ENCODE data around the gene CHN2.

The CHN2 gene

DNA sequence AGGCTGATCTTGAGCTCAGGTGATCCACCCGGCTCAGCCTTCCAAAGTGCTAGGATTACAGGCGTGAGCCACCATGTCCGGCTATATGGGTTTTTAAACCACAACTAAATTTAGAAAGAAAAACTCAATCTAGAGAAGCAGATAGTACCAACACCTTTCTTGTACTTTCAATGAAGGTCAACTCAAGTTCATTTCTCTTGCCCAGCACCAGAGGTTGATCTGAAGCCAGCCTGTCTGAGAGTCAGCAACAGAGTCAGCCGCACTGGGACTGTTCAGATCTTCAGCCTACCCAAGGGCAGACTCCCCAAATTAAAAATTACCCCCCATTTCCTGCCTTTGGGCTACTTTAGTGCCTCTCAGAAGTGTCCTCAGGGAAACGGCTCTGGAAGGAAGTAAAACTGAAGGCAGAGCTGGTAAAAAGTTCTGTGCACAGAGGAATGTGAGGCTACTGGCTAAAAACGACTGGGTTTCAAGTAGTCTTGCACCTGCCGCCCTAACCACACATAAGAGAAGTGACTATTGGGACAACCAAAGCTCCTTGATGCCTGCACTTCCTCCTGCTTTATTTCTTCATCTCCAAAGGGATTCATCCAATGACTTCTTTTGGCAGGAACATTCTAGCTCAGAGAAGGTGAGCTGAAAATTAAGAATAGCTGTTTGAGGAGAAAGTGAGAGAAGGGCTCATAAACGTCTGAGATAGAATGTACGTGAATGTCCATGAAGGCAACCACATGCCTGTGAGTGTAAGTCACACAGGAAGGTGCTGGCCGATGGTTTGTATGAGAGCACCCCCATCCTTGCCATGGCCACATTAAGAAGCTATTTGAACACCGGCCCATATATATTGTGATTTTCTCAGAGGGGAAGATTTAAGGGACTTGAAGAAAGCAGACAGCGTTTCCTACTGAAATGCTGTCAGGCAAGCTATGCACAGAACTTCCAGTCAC is 226.7 kb downstream of the CHN2 start:
- no peak for DNase-seq

DNA sequence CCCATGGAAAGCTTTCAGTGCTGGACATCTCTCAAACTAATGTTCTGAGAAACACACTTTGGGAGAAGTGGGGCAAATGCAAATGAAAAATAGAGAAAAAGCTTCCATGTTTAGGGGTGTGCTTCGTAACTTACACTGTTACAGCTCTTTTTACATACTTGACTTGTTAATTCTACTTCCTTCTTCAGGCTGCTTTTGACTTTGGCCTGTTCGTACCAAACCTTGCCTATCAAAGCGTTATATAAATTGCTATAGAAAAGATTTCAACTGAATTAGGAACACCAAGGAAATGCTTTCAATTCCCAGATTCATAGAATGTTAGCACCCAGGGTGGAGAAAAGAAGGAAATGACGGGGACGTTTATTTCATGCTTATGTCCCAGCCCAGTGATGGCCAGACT is 228.3 kb downstream of the CHN2 start:
- no peak for DNase-seq

DNA sequence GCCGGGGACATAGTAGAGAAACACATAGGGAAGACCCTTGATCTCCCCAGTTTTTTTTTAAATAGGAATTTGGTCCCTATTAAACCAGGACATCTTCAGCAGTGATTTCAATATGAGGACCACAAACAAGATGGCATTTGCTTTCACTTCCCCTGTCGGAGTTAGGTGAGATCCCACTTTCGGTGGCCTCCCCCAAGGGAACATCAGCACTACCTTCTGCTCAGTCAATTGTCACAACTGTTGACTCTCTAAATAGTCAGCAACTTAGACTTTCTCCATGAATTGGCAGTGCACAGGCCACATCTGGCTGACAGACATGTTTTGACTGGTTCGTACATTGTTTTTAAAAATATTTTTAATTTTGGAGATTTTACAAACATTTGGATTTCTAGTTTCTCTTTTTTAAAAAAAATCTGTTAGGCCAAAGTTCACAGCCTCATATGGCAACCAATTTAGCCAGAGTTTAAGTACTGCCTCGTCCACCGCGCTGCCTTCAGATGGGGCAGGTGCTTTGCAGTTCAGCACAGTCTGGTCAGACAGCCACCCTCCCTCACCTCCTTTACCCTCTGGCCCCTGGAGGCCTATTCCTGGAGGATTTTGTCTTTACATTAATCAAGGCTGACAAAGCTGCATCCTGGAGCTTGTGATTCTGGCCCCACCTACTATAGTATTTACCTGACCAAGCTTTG is 229.9 kb downstream of the CHN2 start:
- no peak for DNase-seq

DNA sequence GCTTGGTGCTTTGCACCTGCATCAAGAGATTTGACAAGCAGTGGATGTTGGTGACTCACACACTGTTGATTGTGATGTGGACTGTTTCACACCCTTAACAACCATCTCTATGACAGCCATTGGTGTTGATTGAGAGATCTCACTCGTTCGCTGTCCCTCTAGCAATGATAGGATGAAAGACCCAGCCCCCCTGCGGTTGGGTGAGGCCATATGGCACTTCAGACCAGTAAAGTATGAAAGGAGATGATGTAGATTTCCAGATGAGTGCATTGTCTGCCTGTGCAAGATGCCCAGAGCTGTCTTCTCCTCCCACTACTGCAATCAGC is 230.4 kb downstream of the CHN2 start:
- no peak for DNase-seq

DNA sequence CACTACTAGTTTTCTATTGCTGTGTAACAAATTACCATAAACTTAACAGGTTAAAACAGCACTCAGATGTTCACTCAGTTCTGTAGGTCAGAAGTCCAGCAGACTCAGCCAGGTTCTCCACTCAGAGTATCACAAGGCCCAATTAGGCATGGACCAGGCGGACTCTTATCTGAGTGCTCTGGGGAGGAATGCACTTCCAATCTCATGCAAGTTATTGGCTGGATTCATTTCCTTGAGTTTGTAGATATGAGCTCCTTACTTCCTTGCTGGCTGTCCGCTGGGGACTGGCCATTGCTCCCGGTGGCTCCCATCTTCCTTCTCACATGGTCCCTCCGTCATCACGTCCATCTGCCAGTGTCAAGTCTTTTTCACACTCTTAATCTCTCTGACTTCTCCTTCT is 232.0 kb downstream of the CHN2 start:
- no peak for DNase-seq

DNA sequence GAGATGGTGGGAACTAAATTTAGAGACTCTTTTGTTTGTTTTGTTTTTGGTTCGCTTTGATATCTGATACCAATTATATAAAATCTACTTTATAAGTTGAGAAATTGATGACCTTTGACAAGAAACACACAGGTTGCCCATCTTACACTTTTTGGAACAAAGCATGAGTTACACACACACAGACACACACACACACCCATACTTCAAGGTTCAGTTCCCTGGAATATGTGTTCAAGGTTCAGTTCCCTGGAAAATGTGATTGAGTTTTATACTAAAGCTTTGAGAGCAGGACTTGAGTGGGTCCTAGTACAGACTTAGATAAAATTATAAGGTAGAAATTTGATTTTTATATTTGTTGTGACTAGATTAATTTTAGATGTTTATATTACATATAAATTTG is 234.8 kb downstream of the CHN2 start:
- no peak for DNase-seq

DNA sequence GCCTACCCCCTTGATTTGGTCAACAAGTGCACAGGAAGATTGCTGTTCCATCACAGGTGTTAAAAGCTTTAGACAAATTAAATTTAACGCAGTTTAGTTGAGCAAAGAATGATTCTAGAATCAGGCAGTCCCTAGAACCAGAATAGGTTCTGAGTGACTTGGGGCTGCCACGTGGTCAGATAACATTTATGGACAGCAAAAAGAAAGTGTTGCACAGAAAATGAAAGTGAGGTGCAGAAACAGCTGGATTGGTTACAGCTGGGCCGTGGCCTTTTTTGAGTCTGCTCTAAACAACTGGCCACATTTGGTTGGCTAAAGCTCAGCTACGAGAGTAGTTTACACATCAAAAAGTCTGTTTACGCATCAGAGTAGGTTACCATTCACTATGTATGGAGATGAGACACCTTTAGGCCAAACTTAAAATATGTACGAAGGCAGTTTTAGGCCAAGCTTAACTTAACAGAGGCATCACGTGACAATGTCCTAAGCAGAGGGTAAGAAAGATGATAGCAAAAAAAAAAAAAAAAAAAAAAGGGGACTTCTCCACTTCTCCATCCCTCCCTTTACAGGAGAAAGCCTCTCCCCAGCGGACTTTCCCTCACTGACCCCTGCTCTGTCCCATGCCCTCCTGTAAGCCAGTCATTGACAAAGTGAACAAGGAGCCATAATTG is 235.8 kb downstream of the CHN2 start:
- DNase-seq, result no peak

DNA sequence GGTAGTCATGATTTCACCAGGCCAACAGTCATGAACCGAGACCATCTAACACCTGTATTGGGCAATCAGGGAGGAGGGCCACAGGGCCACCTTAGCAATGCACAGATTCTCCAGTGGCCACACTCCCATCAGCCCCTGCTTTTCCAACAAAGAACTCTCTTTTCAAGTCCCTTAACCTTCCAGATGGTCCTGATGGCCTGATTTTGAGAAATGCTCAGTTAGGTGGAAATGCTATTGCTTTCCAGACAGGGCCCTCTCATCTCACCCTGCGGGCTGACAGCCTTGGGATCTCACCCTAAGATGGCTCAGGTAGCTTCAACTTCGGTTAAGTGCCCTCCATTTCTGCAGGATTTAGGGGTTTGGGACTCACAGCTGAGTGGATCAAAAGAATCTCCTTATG is 237.1 kb downstream of the CHN2 start:
- DNase-seq, result no peak

DNA sequence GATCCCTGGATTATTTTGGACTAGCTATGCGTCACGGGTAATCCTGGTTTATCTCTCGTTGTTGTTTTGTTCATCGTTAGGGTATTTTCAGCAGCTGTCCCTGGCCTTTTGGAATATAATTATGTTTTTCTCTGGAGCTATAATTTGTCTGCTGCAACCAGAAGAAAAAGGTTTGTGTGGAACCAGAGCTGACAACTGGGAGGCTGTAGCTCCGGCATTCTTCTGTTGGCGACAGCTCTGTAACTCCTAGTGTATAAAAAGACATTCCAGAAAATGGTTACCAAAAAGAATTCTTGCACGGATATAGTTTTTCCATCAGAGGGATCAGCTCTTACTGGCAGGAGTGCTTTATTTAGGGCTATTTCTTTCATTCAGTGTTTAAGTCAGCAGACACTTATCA is 238.1 kb downstream of the CHN2 start:
- DNase-seq, result no peak

DNA sequence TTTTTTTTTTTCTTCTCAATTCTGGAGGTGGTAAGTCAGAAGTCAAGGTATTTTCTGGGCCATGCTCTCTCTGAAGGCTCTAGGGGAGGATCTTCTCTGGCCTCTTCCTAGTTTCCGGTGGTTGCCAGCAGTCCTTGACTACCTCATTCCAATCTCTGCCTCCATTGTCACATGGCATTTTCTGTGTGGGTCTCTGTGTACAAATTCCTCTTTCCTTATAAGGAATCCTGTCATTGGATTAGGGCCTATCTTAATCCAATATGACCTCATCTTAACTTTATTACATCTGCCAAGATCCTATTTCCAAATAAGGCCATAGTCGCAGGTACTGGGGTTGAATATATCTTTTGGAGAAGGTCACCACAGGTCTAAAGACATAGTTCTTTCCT is 239.8 kb downstream of the CHN2 start:
- no peak for DNase-seq

DNA sequence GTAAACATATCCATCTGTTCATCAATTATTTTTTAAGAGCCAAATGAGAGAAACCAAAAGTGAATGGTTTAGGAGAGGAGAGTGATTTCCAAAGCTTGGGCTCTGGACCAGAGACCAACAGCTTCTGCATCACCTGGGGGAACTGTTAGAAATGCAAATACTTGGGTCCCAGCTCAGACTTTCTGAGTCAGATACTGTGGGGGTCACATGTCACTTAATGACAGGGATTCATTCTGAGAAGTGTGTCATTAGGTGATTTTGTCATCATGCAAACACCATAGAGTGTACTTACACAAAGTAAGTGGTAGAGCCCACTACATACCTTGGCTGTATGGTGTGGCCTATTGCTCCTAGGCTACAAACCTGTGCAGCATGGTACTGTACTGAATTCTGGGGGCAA is 240.6 kb downstream of the CHN2 start:
- no peak for DNase-seq

DNA sequence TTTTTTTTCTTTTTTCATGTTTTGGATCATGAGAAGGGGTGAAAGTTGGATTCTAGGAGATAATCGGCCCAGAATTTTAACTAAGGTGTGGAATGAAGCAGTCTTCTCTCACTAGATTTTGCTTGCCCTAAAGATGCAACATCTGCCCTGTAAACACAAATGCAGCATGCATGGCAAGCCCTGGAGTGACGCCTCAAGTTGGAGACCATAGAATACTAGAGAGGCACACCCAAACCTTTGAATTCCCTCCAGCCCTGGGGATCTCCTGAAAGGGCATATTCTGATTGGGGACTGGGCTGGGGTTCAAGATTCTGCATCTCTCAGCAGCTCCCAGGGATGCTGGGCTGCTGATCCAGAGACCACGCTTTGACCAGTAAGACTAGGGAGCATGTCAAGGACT is 241.3 kb downstream of the CHN2 start:
- no peak for DNase-seq

DNA sequence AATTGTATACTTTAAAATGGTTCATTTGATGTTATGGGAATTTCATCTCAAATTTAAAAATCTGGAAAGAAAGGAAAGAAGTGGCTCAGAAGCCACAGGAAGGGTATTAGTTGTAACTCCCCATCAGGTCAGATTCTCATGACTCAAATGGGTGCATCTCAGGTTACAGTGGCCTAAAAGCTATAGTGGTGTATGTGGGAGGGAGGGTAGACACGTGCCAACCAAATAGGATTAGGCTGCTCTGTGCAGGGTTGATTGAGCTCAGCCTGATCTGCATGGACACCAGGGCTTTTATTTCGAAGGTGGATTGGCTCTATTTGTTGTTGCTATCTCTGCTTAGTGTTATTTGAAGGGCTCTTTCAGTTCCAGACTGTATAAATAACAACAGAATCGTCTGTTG is 247.6 kb downstream of the CHN2 start:
- DNase-seq, result no peak

DNA sequence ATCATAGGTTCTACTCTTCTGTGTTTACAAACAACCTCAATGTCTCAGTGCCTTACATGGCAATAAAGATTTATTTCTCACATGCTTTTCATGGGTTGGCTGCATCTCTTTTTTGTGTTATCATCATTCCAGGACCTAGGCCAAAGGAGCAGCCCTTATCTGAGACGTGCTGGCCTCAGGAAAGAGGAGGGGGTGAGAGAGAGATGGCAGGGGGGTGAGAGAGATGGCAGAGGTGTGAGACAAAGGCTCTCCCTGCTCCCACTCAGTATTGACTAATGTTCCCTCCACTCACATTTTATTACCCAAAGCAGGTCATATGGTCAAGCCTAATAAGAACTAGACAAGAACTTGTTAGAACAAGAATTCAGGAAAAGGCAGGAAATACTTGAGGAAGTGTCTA is 249.0 kb downstream of the CHN2 start:
- no peak for DNase-seq

DNA sequence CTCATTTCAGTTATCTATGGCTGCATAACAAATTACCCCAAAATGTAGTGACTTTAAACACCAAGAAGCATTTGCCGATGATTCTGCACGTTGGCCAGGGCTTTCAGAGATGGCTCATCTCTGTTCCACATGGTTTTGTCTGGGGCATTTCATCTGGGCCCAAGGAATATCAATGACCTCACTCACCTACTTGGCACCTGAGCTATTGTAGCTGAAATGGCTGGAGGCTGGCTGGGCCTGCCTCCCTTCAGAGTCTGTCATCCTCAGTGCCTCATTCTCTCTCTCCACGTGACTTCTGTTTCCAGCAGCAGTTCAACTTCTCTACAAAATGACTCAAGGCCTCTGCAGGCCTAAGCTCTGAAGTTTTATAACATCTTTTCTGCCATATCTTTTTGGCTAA is 249.7 kb downstream of the CHN2 start:
- no peak for DNase-seq

DNA sequence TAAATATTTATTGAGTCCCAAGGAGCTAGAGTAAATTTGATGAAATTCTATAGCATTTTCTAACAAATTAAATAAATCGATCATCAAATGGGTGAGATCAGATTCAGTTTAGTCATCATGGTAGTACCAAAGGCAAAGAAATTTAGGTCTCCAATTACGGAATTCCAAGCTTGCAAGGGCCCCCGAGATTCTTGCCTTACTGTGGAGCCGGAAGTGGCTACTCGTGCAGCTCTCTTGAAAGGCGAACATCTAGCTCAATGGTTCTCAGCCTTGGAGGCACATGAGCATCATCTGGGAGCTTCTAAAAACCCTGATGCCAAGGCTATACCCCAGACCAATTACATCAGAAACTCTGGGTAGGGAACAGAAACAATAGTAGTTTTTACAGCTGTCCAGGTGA is 251.2 kb downstream of the CHN2 start:
- DNase-seq, result no peak

DNA sequence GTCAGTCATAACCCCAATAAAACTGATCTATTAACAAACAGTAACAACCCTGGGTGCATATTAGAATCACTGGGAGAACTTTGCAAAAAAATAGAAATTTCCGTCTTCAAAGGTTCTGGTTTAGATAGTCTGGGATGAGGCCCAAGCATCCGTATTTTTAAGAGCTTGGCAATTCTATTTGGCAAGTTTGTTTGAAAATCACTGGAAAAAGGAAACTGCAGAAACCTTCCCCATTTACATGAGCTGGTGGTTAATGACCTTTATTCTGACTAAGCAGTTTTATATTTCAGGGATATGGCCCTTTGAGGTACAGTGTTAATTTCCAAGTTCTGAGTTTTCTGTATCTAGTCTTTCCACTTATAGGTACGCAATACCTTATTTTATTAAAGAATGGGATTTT is 253.3 kb downstream of the CHN2 start:
- DNase-seq, result peak in 1 of 58 donors; percentile 7

DNA sequence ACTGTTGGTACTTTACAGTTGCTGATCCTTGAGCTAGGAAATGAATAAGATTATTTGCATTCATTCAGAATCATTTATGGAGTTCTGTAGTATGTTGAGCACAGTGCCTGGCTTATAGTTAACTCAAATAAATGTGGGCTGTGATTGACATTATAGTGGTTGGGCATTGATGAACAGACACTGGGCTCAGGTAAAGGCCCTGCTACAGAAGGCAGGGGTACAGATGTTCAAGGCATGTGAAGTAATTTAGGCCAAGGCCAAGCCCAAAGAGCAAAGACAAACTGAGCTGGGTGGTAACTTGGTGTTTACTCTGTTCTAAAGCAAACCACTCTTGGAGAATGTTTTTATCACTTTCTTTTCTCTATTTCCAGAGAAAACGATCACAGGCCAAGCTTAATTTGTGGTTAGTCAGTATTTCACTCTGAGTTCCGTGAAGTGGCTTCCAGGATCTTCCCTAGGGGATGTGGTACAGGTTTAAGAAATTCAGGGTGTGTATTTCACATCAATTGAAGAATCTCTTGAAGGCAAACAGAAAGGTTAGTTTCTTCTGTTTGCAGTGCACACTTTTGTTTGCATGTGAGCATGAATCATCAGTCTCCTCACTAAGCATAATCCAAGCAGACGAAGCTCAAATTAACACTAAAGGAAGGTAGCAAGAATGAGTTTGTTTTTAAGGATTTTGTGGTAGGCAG is 255.1 kb downstream of the CHN2 start:
- DNase-seq, result no peak

DNA sequence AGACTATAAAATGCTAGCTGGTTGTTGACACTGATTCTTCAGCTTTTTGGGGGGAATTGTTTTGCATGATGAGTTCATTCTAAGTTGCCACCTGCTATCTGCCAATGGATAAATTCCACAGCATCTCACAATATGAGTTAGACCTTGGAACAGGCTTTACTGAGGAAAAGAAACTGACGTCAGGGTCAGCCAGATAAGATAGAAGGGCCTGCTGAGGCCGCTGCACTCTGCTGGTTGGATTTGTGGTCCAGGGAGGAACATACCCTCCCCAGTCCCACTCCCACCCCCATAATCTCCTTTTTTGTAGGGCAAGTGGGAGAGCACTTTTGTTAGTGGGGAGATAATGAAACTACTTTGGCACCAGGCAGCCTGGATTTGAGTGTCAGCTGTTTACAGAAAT is 258.4 kb downstream of the CHN2 start:
- DNase-seq, result no peak

DNA sequence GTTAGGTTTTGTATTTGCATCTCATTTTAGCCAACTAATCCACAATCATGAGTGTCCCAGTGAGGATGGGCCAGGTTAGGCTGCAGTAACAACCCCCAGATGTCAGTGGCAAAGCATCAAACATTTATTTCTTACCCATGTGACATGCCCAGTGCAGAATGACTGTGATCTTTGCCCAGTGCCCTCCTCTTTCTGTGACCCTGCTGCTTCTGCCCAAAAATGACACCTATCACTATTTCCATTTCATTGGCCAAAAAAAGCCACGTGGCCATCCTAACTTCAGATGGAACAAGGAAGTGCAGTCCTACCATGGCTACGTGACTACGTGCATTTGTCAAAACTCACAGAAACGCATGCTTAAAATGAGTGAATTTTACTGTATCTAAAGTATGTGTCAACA is 259.9 kb downstream of the CHN2 start:
- DNase-seq, result no peak

DNA sequence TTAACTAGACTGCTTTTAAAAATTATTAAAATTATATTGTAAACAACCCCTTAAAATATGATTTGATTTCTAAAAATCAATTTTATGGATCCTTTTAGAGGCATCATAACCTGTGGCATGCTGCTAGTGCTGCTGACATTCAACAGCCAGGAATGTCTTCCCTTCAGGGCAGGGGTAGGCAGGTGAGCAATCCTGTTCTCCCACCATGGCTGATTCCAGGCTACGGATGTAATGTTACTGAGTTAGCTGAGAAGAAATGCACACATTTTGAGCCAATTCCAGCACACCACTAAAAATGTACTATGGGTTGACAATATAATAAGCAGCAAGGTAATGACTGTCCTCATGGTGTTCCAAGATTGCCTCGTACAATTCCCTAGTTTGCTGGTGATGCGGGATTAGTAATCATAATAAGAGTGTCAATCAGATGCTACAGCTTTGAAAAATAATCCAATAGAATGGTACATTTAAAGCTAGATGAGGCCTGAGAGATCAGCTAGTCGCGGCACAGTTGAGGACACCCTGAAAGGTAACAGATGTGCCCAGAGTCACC is 260.4 kb downstream of the CHN2 start:
- DNase-seq, result no peak

DNA sequence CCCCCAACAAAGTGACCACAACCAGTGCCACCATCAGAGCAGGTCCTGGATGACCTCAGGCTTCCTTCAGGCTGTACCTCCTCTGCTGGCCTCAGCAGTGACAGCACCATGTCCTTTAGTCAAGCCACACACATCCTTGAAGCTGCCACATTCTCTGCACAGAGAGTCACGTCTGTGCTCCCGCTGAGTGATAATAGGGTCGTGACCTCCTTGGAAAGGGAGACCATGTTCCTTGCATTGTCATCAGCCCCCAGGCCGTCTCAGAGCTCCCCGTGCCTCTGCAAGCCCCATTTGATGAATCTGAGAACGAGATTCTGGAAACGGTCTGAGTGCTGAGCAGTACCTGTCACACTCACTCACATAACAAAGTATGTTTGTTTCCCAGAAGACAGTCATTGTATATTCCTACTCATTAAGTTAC is 262.6 kb downstream of the CHN2 start:
- peak in 2 of 58 donors; percentile 9 to 15 for DNase-seq
